CD4-positive, alpha-beta T cell treated with Interleukin-15 for 1 hour (primary cell): Measurements from ENCODE around the gene D2HGDH.
"Not testable (repeated sequence)": the region's sequence is repeated elsewhere in the genome, so short reads cannot be mapped to it uniquely, and the experiment has no call there.

Experiments used
- DNase-seq: peaks from one replicate; pipeline ENCODE4 v3.0.0-alpha.2; 2020

Gene D2HGDH

DNA sequence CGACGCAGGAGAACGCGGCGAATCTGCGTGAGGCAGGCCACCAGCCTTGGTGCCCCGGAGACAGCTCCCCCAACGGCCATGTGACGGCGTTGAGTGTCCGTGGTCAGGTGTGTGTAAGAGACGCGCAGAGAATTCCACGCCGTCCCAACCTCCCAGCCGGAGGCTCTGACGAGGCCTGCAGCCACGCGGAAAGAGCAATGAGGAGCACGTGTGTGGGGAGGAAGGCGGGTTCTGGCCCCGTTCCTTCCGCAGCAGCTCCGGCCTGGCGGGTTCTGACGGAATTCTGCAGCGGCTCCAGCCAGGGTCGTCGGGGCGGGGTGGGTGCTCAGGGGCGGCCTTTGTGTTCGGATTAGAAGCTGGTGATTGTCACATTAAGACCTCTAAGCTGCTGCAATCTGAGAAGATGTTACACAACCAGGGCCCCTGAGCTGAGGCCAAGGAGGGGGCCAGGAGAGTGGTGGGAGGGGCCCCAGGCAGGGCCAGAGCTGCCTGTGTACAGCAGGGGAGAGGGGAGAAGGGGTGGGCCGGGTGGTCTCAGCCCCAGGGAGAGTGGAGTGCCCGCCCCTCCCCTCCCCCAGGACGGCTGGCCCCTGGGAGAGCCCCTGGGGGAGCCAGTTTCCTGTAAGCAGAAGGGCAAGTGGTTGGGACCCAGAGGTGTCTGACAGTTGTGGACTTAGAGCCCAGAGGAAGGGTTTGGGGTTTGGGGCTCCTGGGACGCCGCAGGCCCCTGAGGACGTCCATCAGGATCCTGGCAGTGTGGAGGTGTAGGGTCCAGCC is 37.0 kb downstream of the D2HGDH start:
- DNase-seq: no peak

DNA sequence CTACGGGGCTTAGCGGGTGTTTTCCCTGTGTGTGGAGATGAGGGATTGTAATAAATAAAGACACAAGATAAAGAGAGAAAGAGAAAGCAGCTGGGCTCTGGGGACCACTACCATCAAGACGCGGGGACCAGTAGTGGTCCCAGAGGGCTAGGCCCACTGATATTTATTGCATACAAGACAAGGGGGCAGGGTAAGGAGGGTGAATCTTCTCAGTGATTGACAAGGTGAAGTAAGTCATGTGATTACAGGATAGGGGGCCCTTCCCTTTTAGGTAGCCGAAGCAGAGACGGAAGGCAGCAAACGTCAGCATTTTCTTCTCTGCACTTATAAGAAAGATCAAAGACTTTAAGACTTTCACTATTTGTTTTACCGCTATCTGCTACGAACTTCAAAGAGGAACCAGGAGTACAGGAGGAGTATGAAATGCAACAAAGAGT is 37.7 kb downstream of the D2HGDH start:
- no peak for DNase-seq

DNA sequence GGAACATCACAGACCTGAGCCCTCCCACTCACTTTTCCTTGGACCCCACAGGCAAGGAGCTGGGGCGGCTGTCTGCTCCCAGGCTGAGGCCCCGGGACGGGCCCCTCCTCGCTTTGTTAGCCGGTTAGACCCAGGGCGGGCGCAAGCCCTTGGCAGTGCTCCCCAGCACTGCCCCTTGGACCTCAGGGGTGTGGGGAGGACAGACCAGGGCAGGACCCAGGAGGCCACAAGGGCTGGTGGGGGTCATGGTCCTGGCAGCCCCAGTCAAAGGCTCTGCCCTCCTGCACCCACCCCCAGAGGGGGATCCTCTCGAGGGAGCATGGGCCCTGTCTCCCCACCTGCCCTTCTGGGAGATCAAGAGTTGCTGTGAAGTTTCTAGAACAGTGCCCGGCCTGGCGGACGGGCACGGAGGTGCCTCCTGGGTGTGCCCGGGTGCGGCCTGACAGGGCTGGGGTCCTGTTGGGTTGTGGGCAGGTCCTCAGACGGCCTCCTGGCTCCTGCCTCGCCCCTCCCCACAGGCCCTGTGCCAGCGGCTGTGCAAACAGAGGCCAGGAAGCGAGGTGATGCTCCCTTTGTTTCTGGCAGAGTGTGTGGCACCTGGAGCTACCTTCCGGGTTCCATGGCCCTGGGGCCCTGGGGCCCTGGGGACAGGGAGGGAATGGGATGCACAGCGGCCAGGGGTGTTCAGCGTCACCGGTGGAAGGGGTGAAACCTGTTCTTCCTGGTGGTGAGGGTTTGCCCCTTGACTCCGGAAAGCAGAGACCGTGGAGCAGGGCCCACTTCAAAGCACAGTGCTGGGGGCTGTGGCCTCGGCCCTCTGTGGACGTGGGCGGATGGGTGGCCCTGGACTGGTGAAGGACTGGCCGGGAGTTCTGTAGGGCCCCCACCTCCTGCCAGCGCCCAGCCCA is 39.3 kb downstream of the D2HGDH start:
- DNase-seq: no peak

DNA sequence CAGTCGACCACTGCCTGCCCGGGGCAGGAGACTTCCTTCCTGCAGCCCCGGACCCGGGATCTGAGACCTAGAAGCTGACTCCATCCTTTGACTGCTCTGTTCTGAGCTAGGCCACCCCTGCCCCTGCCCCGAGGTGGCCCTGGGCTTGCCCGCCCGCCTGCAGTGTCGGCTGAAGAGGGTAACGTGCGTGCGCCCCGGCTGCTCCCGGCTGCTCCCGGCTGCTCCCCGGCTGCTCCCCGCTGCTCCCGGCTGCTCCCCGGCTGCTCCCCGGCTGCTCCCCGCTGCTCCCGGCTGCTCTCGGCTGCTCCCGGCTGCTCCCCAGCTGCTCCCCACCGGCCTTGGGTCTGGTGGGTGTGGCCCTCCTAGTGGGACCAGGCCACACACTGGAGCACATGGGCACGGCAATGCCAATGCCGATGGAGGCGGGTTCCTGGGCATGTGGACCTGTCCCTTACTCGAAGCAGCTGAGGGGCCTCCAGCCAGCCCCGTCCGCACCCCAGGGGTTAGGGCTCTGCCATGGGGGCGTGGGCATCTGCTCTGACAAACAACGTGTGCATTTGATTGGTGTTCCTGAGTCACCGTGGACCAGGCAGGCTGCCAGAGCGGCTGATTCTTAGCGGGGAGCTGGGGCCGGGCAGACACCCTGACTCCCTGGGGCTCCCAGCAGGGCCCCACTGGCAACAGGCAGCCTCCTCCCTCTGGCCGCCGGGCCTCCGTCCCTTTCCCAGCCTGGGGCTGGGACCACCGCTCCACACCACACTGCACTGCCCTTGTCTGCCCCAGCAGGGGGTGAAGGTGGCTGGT is 40.2 kb downstream of the D2HGDH start:
- DNase-seq: no peak

DNA sequence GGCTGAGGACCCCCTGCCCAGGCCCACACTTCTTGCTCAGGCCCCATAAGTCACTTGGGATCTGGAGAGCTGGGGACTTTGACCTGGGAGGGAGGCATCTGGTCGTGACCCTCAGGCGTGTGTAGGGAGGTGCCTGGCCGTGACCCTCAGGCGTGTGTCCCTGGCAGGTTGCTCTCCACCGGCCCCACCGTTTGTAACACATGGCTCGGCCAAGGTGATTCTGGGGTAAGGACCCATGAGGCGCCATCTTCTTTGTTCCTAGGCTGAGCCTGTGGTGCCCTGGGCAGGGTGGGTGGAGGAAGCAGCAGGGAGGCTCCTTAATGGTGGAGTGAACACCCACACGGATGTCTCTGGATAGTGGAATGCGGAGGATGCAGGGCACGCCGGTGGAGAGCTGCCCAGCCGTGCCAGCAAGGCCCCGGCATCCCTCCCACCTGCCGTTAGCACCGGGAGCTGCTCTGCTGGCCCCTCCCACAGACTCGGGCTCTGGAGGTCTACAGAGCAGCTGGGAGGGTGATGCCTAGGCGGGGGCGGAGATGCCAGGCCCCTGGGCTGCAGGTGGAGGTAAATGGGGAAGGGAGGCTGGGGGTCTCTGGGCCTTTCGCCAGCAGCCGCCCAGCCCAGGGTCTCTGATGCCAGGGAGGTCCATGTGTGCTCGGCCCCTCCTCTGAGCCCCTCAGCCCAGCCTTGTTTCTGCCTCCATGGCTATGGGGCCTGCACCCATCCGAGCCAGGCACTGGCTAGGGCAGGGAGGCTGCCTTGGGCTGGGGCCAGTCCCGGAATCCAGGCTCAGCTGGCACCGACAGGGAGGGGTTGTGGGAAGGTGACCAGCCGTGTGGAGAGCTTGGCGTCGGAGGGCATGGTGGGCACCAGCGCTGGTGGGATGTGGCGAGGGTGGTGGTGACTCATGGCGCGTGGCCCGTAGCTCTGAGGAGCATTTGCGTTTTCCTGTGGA is 41.1 kb downstream of the D2HGDH start:
- DNase-seq: no peak

DNA sequence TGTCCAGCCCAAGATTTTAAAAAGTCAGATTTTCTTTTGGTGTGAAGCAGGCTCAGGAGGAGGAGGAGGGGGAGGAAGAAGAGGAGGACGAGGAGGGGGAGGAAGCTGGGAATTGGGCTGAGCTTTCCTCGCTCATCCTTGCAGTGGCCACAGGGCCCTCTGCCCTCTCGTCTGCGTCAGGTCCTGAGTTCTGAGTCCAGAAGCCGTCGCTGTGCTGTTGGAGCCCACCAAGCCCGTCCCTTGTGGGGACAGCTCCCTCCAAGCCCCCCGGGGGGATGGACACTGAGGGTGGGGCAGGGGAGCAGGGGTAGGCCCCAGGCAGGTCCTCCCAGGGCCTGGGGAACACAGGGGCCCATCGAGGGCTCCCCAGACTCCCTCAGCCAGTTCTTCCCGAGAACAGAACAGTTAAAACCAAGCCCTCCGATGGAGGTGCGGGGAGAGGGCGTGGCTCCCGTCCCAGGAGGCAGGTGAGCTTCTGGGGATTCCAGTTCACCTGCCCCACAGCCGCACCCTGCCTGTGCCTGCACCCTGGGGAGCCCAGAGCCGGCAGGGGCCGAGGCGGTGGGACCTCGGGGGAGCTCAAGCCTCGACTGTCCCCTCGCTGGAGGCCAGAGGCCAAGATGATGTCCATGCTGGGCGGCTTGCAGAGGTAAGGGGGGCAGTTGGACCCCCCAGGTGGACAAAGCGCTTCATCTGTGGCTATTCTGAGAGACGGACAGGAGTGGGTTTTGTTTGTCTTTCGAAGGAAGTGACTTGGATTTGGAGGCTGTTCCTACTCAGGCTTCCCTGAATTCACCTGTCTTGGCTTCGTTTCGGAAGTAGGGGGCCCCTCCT is 42.1 kb downstream of the D2HGDH start, which contains the start of gene GAL3ST2:
Gene GAL3ST2, plus strand, starts transcription at position 487 of the 834 bp plus-strand sequence. Its CDS starts 134 bp downstream, at position 621.
- no peak for DNase-seq

DNA sequence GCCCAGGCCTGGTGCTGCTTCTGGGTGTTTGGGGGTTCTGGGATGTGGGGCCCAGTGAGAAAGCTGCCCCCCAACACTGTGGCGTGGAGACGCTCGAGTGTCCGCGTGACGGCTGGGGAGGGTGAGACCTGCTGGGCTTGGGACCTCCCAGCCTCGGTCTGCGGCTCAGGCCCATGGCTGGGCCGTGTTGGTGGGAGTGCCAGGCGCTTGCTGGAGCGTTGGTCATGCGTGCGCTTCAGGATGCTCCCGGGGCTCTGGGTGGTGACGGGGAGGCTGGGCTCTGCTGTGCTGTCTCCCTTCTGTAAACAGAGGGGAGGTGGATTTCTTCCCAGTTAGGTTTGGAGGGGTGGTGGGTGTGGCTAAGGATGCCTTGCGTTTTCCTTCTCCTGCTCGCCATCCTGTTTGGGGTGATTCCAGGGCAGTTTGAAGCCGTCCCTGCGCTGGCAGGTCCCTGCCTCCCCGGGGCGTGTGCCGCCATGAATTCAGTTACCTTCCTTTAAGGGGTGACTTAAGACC is 42.8 kb downstream of the D2HGDH start:
- DNase-seq: no peak

DNA sequence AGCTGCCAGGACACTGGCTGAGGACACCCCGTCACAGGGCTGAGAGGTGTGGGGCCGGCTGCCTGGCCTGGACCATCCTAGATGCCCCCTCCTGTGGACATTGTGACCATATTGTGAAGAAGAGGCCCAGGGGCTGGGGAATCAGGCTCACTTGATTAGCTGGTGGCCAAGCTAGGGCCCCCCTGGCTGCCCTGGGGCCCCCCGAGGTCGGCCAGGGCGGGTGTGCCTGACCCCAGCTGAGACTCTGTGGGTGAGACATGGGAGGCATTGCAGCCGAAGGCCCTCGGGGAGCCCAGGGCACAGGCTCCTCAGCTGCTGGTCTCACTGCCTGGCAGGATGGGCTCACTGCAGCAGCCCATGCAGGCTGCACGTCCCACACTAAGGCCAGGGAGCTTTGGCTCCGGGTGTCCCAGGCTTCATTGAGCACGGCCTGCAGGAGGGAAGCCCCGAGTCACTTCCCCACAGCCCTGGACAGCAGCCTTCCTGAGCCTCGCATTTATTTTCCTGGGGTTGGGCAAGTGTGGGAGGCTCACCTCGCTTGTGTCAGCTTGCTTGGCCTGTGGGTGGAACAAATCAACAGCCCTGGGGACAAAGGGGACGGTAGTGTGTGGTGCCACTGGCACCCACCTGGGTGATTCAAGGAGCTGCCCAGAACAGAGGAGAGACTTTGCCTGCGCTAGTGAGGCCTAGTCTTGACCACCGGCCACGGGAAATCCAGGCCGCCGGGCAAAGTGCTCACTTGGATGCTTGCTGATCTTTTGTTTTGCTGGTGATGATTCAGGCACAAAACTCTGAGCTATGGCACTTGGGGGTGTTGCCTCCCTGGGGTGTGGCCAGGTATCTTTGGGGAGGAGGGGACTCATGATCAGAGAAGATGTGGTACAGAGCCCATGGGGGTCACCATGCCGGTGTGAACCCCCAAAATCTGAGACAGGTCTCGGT is 43.5 kb downstream of the D2HGDH start:
- DNase-seq: no peak

DNA sequence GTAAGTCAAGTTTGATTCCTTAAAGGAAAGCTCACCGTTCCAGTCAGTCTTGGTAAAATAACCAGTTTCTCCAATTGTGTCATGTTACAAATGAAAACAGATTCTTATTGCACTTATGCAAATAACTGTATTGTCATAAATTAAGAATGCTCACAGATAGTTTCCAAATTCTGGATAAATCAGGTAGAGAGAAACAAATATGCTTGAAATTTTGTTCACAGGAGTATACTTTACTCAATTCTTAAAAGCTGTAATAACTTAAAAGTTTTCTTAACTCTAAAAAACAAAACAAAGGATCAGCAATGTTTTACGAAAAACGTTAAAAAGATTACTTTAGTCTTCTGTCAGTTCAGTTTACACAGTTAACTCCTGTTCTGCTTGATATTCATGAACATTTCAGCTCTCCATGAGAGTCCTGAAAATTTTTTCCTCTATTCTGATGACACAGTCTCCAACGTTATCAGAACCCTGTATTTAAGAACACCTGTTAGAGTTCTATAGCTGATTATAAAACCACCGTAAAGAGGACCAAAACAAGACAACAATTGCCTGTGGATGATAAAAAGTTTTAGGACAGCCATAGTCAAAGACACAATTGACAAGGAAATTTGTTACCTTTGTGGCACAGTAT is 46.6 kb downstream of the D2HGDH start:
- no peak for DNase-seq

DNA sequence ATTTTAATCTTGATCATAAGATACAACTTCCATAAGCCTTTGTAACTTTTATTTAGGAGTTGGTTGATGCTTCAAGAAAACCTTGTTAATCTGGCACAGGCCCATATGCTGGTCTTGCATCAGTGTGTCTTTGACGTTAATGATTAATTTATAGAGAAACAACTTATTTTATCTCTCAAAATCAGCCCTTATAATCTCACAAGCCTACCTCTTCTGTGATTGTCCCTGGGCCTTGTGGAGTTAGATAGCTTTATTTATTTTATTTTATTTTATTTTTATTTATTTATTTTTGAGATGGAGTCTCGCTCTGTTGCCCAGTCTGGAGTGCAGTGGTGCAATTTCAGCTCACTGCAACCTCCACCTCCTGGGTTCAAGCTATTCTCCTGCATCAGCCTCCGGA is 47.6 kb downstream of the D2HGDH start:
- not testable (repeated sequence) for DNase-seq

DNA sequence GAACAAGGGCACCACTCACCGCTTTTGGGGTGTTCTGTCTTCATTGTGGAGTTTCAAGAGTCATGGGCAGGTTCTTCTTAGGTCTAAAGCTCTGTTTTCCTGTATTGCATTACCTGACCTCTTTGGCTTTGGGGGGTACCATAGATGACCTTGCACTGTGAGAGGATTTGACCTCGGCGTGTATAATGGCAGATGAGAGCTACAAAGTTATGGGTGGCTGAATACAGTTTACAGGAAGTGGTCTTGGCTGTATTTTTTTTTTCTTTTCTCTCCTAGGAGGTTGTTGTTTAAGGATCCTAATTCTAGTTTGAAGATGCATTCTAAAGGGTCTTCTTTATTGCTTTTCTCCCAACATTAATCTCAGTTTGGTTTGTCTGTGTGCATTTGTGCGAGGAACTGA is 53.7 kb downstream of the D2HGDH start:
- no peak for DNase-seq

DNA sequence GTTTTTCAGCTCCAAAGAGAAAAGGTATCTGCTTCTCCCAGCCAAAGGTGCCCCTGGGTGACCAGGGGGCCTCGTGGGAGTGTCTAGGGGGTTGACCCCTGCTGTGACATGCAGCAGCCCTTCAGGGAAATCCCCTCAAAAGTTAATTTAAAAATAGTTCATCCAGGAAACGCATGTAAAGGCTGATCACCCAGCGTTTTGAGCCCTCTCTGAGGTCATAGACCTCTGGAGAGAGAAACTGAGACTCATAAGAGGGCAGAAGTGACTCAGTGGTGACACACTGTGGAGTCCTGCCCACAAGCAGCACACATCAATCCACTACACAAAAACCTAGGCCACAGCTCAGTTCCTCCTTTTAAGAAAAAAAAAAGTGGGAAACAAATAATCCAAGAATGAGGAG is 54.1 kb downstream of the D2HGDH start:
- no peak for DNase-seq

DNA sequence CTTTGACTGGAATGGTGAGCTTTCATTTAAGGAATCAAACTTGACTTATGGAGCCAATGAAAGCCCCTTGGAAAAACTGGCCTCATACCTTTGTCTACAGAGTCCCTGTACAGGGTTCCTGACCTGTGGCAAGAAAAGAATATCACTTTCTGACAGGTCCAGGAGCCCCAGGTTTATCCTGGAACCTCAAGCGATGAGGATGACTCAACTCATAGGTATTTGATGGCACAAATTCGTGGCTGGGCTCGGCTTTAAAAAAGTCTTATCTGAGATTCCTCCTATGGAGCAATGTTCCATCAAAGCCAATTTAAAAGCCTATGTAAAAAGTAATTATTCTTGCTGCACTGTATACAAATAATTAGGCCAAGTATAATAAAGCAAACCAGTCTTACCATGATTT is 57.0 kb downstream of the D2HGDH start:
- DNase-seq: not testable (repeated sequence)

DNA sequence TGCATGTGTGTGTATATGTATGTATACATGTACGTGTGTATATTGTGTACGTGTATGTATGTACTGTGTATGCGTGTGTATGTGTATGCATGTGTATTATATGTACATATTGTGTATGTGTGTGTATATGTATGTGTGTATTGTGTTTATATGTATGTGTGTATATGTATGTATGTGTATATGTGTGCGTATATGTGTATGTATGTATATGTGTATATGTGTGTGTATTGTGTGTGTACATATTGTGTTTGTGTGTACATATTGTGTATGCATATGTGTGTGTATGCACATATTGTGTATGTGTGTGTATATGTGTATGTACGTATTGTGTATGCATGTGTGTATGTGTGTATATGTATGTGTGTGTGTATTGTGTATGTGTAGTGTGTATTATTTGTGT is 59.0 kb downstream of the D2HGDH start:
- DNase-seq: no peak

DNA sequence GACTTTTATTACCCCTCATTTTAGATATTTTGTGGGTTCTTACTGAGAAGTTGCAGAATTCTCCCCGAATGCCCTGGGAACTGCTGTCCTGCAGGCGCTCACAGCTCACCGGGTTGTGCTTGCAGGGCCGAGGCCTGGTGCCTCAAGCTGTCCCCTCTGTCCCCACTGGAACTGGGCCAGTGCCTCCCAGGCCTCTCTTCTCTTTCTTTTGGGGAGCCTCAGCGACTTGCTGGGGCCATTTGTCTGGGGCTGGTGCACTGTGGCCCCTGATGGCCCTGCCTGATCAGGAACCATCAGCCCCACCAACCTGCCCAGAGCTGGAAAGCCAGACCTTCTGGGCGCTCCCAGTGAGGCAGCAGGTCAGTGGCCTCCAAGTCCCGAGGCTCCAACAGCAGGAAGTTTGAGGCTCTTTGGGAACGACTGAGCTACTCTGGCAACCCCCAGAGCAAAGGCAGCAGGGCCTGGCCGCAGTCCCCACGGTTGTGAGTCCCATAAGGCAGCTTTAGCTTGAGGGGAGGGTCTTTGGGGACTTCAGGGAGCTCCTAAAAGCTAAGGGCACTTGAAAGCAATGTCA is 59.9 kb downstream of the D2HGDH start:
- DNase-seq: no peak

DNA sequence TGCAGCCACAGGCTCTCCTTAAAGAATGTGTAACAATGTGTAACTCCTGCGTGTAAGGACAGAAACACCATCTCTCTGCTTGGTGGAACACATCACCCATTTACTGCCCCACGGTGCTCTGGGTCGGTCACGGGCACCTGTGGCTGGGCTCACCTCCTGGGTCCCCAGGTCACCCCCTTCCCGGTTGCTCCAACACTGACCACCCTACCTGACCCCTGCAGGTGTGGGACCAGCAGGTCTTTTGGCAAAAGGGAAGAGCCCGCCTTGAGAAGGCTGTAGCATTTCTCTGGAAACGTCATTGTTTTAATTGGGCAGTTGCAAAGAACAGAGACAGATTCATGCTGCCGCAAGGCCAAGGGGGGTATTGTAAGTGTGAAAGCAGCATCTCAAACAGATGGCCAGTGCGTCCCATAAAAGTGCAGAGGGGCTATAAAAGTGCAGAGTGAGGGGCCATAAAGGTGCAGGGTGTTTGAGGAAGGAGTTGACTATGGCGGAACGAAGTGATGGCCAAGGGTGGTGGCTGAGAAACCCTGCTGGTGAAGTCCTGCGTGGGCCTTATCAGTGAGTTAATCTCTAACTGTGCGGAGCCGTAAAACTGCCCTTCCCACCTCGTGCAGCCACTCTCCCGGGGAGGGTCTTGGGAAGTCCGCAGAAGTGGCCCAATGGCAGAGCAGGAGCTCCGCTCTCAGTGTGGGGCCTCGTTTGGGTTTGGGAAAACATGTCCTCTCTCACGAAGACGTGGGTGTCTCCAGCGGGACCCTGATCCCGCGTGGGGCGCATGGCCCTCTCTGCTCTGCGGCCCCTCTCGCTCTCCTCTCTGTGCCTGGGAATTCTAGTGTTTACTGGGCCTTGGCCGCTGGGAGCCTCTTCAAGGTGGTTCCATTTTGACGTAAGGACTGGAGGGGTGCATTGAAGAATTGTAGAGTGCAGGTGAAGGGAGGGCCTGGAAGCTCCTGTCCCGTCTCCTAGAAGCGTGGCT is 60.9 kb downstream of the D2HGDH start:
- no peak for DNase-seq

DNA sequence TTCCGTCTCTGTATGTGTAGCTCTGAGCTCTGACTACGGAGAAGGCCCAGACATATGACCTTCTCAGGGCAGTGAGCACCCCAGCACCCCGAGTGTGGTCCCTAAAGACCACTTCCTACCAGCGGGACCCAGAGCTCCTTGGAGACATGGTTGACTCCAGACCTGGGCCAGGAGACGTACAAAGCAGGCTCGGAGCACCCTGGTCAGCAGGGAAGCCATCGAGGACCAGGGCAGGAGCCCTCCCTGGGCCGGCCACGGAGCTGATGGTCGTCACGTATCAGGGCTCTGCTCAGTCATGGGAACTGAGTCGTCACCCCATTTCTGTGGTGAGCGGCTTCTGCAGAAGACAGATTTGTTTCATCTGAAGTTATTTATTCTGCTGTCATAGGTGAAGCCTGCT is 61.8 kb downstream of the D2HGDH start:
- DNase-seq: no peak
